Measurements from ENCODE around the gene KRTAP19-5. TPM values are rescaled to one million over a fixed set of nuclear protein-coding genes. Genes with fewer than 3 reads are reported as not detected.
"Not testable (repeated sequence)": the region's sequence is repeated elsewhere in the genome, so short reads cannot be mapped to it uniquely, and the experiment has no call there.

KRTAP19-5 gene
- polyA plus RNA-seq (2011; rRNA removed) (not detected in 2 replicates), polyA minus RNA-seq (2011; rRNA and poly(A)+ RNA removed) (not detected in 2 replicates)

DNA sequence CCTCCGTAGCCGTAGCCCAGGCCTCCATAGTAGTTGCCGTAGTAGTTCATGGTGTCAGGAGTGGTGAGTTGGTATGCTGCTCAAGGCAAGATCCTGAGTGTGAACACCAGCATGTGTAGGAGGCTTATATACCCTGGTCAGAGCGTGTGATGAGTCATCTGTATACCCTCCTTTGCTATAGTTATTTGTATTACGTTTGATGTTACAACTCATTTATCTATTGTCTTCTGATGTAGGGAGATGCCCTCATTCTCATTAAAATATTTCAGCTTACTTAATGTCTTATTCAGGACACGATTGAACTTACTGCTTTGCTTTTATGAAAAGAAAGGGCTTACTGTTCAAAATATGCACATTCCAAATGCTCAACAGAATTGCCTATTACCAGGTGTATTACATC lies at the start of gene KRTAP19-5:
TSS of gene KRTAP19-5 (minus strand) at position 101 of the 400 bp plus-strand sequence. CDS start at position 50, 51 bp downstream.
- DNase-seq (ENCODE audit: low read depth), result no peak

DNA sequence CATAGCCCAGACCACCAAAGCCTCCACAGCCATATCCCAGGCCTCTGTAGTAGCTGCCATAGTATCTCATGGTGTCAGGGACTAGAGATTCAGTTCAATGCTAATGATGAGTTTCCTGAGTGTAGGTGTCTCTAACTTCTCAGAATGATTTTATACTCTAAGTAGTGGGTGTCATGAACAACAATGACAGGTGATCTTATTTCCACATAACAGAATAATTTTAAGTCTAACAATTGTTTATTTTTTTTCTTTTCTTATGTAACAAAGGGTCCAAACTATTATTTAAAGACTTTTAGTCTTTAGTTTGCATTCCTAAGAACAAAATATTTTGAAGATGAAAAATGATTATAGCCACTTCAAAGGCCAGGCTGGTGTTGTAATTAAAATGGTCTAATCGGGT lies 39.8 kb upstream of the KRTAP19-5 start, which contains the start of gene KRTAP19-6:
TSS of gene KRTAP19-6 (minus strand) at position 101 of the 400 bp plus-strand sequence. CDS start at position 70, 31 bp downstream.
- no peaks in the 10 kb centered on the region for H3K36me3 ChIP-seq (ENCODE audit: control insufficient read depth, insufficient read depth, low read length)
- POLR2A ChIA-PET, result no interaction called here
- CTCF ChIA-PET, result interaction anchor here (0.5 kb wide), 1 partner anchor 292 kb away, joined by 3 read pairs; no protein-coding TSS in a partner anchor
- DNase-seq (ENCODE audit: low read depth), result no peak
- H3K4me3 ChIP-seq (ENCODE audit: low read depth, low read length), result no peak within 1 kb of the TSS
- no peaks in the 10 kb centered on the region for H3K27me3 ChIP-seq (ENCODE audit: control insufficient read depth, insufficient read depth, low read length)
- no peak for TF ChIP-seq CTCF (IDR thresholded peaks at IDR 0.05; ENCODE audit: insufficient read depth, low read depth, low read length)

More for the DNA sequence above, at the start of gene KRTAP19-5:
- ChIA-PET POLR2A (no interaction called here), CTCF (no interaction called here)
- TF ChIP-seq CTCF (IDR thresholded peaks at IDR 0.05; ENCODE audit: insufficient read depth, low read depth, low read length), result no peak
- no peaks in the 10 kb centered on the region for H3K27me3 ChIP-seq (ENCODE audit: control insufficient read depth, insufficient read depth, low read length)
- no peak within 1 kb of the TSS for H3K4me3 ChIP-seq (ENCODE audit: low read depth, low read length)
- no peaks in the 10 kb centered on the region for H3K36me3 ChIP-seq (ENCODE audit: control insufficient read depth, insufficient read depth, low read length)

GRCh38 chr21:30518876-30519275 lies 16.9 kb upstream of the KRTAP19-5 start:
- no peaks in the 10 kb centered on the region for H3K36me3 ChIP-seq (ENCODE audit: control insufficient read depth, insufficient read depth, low read length)
- no peak overlapping the region for H3K4me3 ChIP-seq (ENCODE audit: low read depth, low read length)
- DNase-seq (ENCODE audit: low read depth), result no peak
- no peaks in the 10 kb centered on the region for H3K27me3 ChIP-seq (ENCODE audit: control insufficient read depth, insufficient read depth, low read length)
- CTCF ChIA-PET, result no interaction called here
- TF ChIP-seq CTCF (IDR thresholded peaks at IDR 0.05; ENCODE audit: insufficient read depth, low read depth, low read length), result no peak
- POLR2A ChIA-PET, result no interaction called here

- Histone ChIP-seq H3K36me3 (ENCODE audit: control insufficient read depth, insufficient read depth, low read length) (no peaks in the 10 kb centered on the region), H3K4me3 (ENCODE audit: low read depth, low read length) (no peak overlapping the region), H3K27me3 (ENCODE audit: control insufficient read depth, insufficient read depth, low read length) (no peaks in the 10 kb centered on the region)
- ChIA-PET CTCF (interaction anchor here (0.7 kb wide), 1 partner anchor 19 kb away, joined by 3 read pairs; no protein-coding TSS in a partner anchor), POLR2A (no interaction called here)
- no peak for DNase-seq (ENCODE audit: low read depth)
- no peak for TF ChIP-seq CTCF (IDR thresholded peaks at IDR 0.05; ENCODE audit: insufficient read depth, low read depth, low read length)
Measured at GRCh38 chr21:30515681-30516080, 13.7 kb upstream of the KRTAP19-5 start.

- POLR2A ChIA-PET, result not testable (repeated sequence)
Measured at GRCh38 chr21:30505621-30506205, 3.8 kb upstream of the KRTAP19-5 start.

GRCh38 chr21:30497065-30497464 lies 4.9 kb downstream of the KRTAP19-5 start, which contains the start of gene KRTAP19-4:
TSS of gene KRTAP19-4 (minus strand) at chr21:30497165. CDS start at chr21:30497110, 55 bp downstream.
- no peak for TF ChIP-seq CTCF (IDR thresholded peaks at IDR 0.05; ENCODE audit: insufficient read depth, low read depth, low read length)
- DNase-seq (ENCODE audit: low read depth), result no peak
- Histone ChIP-seq H3K36me3 (ENCODE audit: control insufficient read depth, insufficient read depth, low read length) (no peaks in the 10 kb centered on the region), H3K27me3 (ENCODE audit: control insufficient read depth, insufficient read depth, low read length) (no peaks in the 10 kb centered on the region), H3K4me3 (ENCODE audit: low read depth, low read length) (no peak within 1 kb of the TSS)
- CTCF ChIA-PET, result no interaction called here
- POLR2A ChIA-PET, result no interaction called here

More at GRCh38 chr21:30505621-30506205, 3.8 kb upstream of the KRTAP19-5 start:
- CTCF ChIA-PET; H3K4me3 ChIP-seq (ENCODE audit: low read depth, low read length); DNase-seq (ENCODE audit: low read depth); H3K27me3 ChIP-seq (ENCODE audit: control insufficient read depth, insufficient read depth, low read length); H3K36me3 ChIP-seq (ENCODE audit: control insufficient read depth, insufficient read depth, low read length): not testable (repeated sequence)

All from BJ (cell line).